ENCODE data around the gene DMC1.

- TF ChIP-seq MXI1 (IDR thresholded peaks at IDR 0.05; ENCODE audit: low read depth, low read length) (no peak), CTCF (IDR thresholded peaks at IDR 0.05) (no peak), NFIC (IDR thresholded peaks at IDR 0.05; ENCODE audit: borderline replicate concordance) (no peak), GABPA (IDR thresholded peaks at IDR 0.05; ENCODE audit: low read depth) (no peak), FOXM1 (IDR thresholded peaks at IDR 0.05; ENCODE audit: low read depth) (no peak)
Observed at GRCh38 chr22:38610234-38610633, 40.3 kb upstream of the DMC1 start.
